Astrocyte of the spinal cord (primary cell): Measurements from ENCODE around the gene CBX4.
A peak's percentile ranks its signal among the peaks of the same experiment; 100 is the strongest.

ENCODE experiments used
- DNase-seq: peaks from one replicate; pipeline ENCODE4 v3.0.0; 2011; ENCODE audit warnings: low read depth, low spot score
- H3K4me3 ChIP-seq: 2 replicates; pipeline ENCODE4 v1.5.1; 2011; ENCODE audit warnings: low read depth, mild to moderate bottlenecking, low read length, moderate library complexity
- CTCF ChIP-seq: IDR thresholded peaks from 2 replicates; pipeline ENCODE4 v1.5.1; 2012; ENCODE audit warnings: low read depth, mild to moderate bottlenecking, low read length, inconsistent platforms
- in situ Hi-C: cut with HindIII; loops from 2 replicates; pipeline ENCODE4 v1.10.0; 2017; ENCODE audit warnings: low sequenced_read_pairs

Gene CBX4

GRCh38 chr17:79818026-79818758 lies 21.0 kb downstream of the CBX4 start:
- DNase-seq = no peak
- in situ Hi-C loops = no loop called here
- TF ChIP-seq CTCF = no peak
- no peak overlapping the region for H3K4me3 ChIP-seq

- no peak for DNase-seq
- in situ Hi-C loops = no loop called here
- TF ChIP-seq CTCF = no peak
- no peak overlapping the region for H3K4me3 ChIP-seq
These were observed 23.3 kb downstream of the CBX4 start for GRCh38 chr17:79815836-79816461.

GRCh38 chr17:79814974-79815835 lies 24.0 kb downstream of the CBX4 start:
- no peak for TF ChIP-seq CTCF
- H3K4me3 ChIP-seq = no peak overlapping the region
- in situ Hi-C loops = no loop called here
- no peak for DNase-seq

- no peak for TF ChIP-seq CTCF
- H3K4me3 ChIP-seq = no peak overlapping the region
- no peak for DNase-seq
- in situ Hi-C loops = no loop called here
These were observed 24.9 kb downstream of the CBX4 start for GRCh38 chr17:79814127-79814973.

- H3K4me3 ChIP-seq = peak overlapping the region; percentile 18
- in situ Hi-C loops = no loop called here
- DNase-seq = no peak
- TF ChIP-seq CTCF = no peak
These were observed 25.7 kb downstream of the CBX4 start for GRCh38 chr17:79813297-79814126.
